A549 treated with AZD9567 at 1 μM for 4 hours (cell line): Measurements from ENCODE around the gene RMND1. TPM values are rescaled to one million over a fixed set of nuclear protein-coding genes. Genes with fewer than 3 reads are reported as not detected.

Experiments
- total RNA-seq: library from RNA; stranded (reverse); fragments of 200-300 nt; extraction: Qiagen RNA extraction; gene quantifications from 5 replicates; pipeline ENCODE4 v1.2.3, GENCODE V29; 2022; ENCODE audit not compliant: insufficient read depth

The RMND1 gene
- 13.7 to 16.1 TPM (median 14.1 TPM) in 5 replicates for total RNA-seq

DNA sequence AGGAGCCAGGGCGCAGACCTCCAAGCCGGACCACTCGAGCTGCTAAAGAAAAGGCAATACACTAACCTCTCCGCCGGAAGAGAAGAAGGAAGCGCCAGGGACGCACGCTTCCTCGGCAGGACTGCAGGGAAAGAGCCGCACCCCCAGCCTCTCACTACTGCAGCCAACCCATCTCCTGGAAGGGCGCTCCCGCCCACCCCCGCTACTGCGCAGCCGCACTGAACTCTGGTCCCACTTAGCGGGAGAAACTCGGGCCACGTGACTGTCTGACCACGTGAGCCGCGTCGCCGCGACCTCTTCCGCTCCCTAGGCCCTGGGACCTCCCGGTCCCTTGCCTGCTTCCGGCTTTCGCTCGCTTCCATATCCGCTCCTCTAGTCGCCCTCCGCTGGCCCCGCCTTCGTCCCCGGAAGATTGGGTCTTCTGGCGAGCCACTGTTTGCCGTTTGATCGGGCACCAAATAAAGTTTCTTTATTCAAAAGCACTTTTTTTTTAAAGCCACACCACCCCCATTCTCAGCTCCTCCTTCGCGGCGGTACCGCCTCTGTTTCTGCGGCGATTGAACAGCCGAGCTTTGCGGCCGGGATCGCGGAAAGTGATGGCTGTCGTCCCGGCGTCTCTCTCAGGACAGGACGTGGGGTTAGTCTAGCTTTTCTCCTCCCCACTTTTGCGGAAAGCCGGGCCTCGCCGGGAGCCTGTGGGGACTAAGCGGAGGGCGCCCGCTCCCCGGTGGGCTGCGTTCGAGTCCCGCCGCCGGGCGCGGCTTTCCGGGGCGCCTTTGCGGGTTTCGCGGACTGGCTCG, at the start of gene RMND1:
RMND1 (minus strand) TSS at position 177 of the 800 bp plus-strand sequence. CDS start 6,315 bp downstream, outside the sequence.

GRCh38 chr6:151493804-151494234, 41.9 kb upstream of the RMND1 start, which contains the start of gene CCDC170:
Gene CCDC170 (plus strand): TSS chr6:151494017. CDS start chr6:151494129, 112 bp downstream.

DNA sequence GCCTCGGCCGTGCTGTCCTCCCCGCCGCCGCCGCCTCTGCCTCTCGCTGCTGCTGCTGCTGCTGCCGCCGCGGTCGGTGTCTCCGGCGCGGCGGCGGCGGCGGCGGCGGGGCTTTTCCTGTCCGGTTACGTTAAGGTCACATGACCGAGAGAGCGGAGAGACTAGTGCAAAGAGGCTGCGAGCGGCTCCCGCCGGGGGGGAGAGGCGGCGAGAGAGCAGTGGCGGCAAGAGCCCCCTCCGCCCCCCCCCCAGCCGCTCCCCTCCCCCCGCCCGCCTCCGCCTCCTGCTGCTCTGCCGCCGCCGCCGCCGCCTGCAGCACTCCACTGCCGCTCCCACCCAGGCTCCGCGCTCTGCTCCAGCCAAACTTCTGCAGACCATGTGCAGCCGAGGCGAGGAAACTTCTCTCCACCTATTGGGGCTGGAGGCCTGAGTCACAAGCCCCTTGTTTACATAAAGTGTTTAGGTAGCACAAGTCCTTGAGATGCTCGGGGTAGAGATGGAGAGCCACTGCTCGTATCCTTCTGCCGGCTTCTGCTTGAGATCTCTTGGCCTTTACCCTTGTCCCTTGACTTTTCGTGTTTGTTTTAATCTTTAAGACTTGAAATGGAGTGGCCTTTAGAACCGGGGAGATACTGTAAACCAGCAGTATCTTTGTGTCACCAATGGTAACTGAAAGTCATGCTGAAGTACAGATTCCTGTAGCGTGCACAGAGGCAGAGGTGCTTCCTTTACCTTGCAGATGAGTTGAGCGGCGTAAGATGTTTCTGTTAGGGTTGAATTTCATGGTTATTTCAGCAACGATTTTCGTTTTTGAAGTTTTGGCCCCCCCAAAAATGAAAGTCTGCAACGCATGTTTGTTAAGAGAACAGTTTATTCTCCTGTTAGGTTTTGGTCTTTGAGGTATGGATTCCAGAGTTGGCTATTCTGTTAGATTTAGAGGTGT, 60.2 kb downstream of the RMND1 start, which contains the start of gene ZBTB2:
ZBTB2 (minus strand) TSS at position 89 of the 943 bp plus-strand sequence. CDS start 17,922 bp downstream, outside the sequence.

Other genes with a start within 250 kb of the RMND1 start
- gene AKAP12, start 212.2 kb downstream of the RMND1 start, total RNA-seq = 124 to 172 TPM (median 159 TPM) in 5 replicates
- 13.0 to 15.9 TPM (median 14.6 TPM) in 5 replicates for gene ZBTB2, start 60.6 kb downstream of the RMND1 start, total RNA-seq
- gene CCDC170, start 41.9 kb upstream of the RMND1 start, total RNA-seq = 0.03 to 0.46 TPM (median 0.20 TPM) in 4 of 5 replicates, not detected in the other